H9 (cell line): ENCODE data around the gene ITGA11. TPM values are rescaled to one million over a fixed set of nuclear protein-coding genes. Genes with fewer than 3 reads are reported as not detected.

Experiments
- DNase-seq: peaks from one replicate; pipeline ENCODE4 v3.0.0-alpha.2; 2017
- H2AFZ ChIP-seq: one replicate; pipeline ENCODE4 v1.6.1; 2013; ENCODE audit warnings: mild to moderate bottlenecking, low read length, control low read depth, moderate library complexity
- H2AK5ac ChIP-seq: 2 replicates; pipeline ENCODE4 v1.6.1; 2013; ENCODE audit warnings: low read length, control low read depth, mixed read lengths; ENCODE audit not compliant: insufficient read length
- H2BK120ac ChIP-seq: one replicate; pipeline ENCODE4 v1.6.1; 2013; ENCODE audit warnings: low read depth, mild to moderate bottlenecking, low read length, control low read depth, inconsistent platforms; ENCODE audit not compliant: poor library complexity, severe bottlenecking
- H2BK12ac ChIP-seq: 2 replicates; pipeline ENCODE4 v1.6.1; 2013; ENCODE audit warnings: low read length, control low read depth, mixed read lengths, low read depth; ENCODE audit not compliant: insufficient read length
- H2BK15ac ChIP-seq: 2 replicates; pipeline ENCODE4 v1.6.1; 2013; ENCODE audit warnings: low read depth, low read length, control low read depth
- H2BK20ac ChIP-seq: one replicate; pipeline ENCODE4 v1.6.1; 2013; ENCODE audit warnings: low read depth, mild to moderate bottlenecking, low read length, control low read depth, inconsistent platforms; ENCODE audit not compliant: poor library complexity, severe bottlenecking
- H2BK5ac ChIP-seq: 2 replicates; pipeline ENCODE4 v1.6.1; 2013; ENCODE audit warnings: low read length, control low read depth, mixed read lengths; ENCODE audit not compliant: insufficient read length
- H3K14ac ChIP-seq: 2 replicates; pipeline ENCODE4 v1.6.1; 2013; ENCODE audit warnings: low read length, control low read depth; ENCODE audit not compliant: insufficient read depth
- H3K18ac ChIP-seq: 2 replicates; pipeline ENCODE4 v1.6.1; 2013; ENCODE audit warnings: low read depth, mild to moderate bottlenecking, mixed read lengths, low read length, control low read depth; ENCODE audit not compliant: insufficient read length
- H3K23ac ChIP-seq: 2 replicates; pipeline ENCODE4 v1.6.1; 2013; ENCODE audit warnings: low read length, control low read depth, mixed read lengths, low read depth; ENCODE audit not compliant: insufficient read length
- H3K23me2 ChIP-seq: 2 replicates; pipeline ENCODE4 v1.6.1; 2013; ENCODE audit warnings: low read depth, mild to moderate bottlenecking, mixed read lengths, low read length, control low read depth; ENCODE audit not compliant: insufficient read length, poor library complexity, severe bottlenecking
- H3K27ac ChIP-seq: 2 replicates; pipeline ENCODE4 v1.5.1; 2013; ENCODE audit warnings: low read length, control low read depth, mixed read lengths, low read depth; ENCODE audit not compliant: insufficient read length
- H3K27me3 ChIP-seq: 2 replicates; pipeline ENCODE4 v1.6.1; 2013; ENCODE audit warnings: low read length, control low read depth, inconsistent platforms; ENCODE audit not compliant: insufficient read depth
- H3K4ac ChIP-seq: 2 replicates; pipeline ENCODE4 v1.6.1; 2013; ENCODE audit warnings: low read depth, mild to moderate bottlenecking, control low read depth, inconsistent platforms, low read length, moderate library complexity
- H3K4me1 ChIP-seq: 2 replicates; pipeline ENCODE4 v1.6.1; 2013; ENCODE audit warnings: low read length, control low read depth, inconsistent platforms; ENCODE audit not compliant: insufficient read depth
- H3K4me2 ChIP-seq: 2 replicates; pipeline ENCODE4 v1.6.1; 2013; ENCODE audit warnings: low read length, control low read depth, mixed read lengths; ENCODE audit not compliant: insufficient read length, insufficient read depth
- H3K56ac ChIP-seq: 2 replicates; pipeline ENCODE4 v1.6.1; 2013; ENCODE audit warnings: low read depth, mild to moderate bottlenecking, mixed read lengths, low read length, control low read depth; ENCODE audit not compliant: insufficient read length
- H3K79me1 ChIP-seq: 2 replicates; pipeline ENCODE4 v1.6.1; 2013; ENCODE audit warnings: low read depth, mild to moderate bottlenecking, moderate library complexity, low read length, control low read depth, inconsistent platforms; ENCODE audit not compliant: insufficient read depth, poor library complexity, severe bottlenecking
- H3K79me2 ChIP-seq: 2 replicates; pipeline ENCODE4 v1.6.1; 2013; ENCODE audit warnings: low read length, control low read depth, inconsistent platforms; ENCODE audit not compliant: insufficient read depth
- H3K9ac ChIP-seq: 2 replicates; pipeline ENCODE4 v1.6.1; 2013; ENCODE audit warnings: low read length, control low read depth, mixed read lengths; ENCODE audit not compliant: insufficient read length; ENCODE audit errors: extremely low read depth
- H3K9me3 ChIP-seq: one replicate; pipeline ENCODE4 v1.6.1; 2013; ENCODE audit warnings: low read depth, low read length, inconsistent platforms; ENCODE audit not compliant: control insufficient read depth
- H3T11ph ChIP-seq: one replicate; pipeline ENCODE4 v1.6.1; 2013; ENCODE audit warnings: mild to moderate bottlenecking, low read length, control low read depth, inconsistent platforms
- H4K20me1 ChIP-seq: one replicate; pipeline ENCODE4 v1.6.1; 2013; ENCODE audit not compliant: control insufficient read depth, insufficient read length, insufficient read depth
- H4K5ac ChIP-seq: 2 replicates; pipeline ENCODE4 v1.6.1; 2013; ENCODE audit warnings: low read depth, mild to moderate bottlenecking, mixed read lengths, low read length, control low read depth; ENCODE audit not compliant: insufficient read length
- H4K8ac ChIP-seq: replicated peaks from 2 replicates; pipeline ENCODE4 v1.6.1; 2013; ENCODE audit warnings: low read length, control low read depth, mixed read lengths, low read depth; ENCODE audit not compliant: insufficient read length
- H4K91ac ChIP-seq: 2 replicates; pipeline ENCODE4 v1.6.1; 2013; ENCODE audit warnings: low read depth, mild to moderate bottlenecking, moderate library complexity, mixed read lengths, low read length, control low read depth; ENCODE audit not compliant: insufficient read length
- H3K27ac Mint-ChIP-seq, 3 experiments: 2 replicates in 2 of 3; 3 replicates in 1 of 3; pipeline ENCODE4 v1.8.0; 2020 to 2021; ENCODE audit warnings: mixed read lengths in 3 of 3, mild to moderate bottlenecking in 1 of 3, moderate library complexity in 1 of 3
- H3K27me3 Mint-ChIP-seq: 2 replicates; pipeline ENCODE4 v1.8.0; 2021; ENCODE audit warnings: low read depth, mild to moderate bottlenecking, moderate library complexity, mixed read lengths
- H3K36me3 Mint-ChIP-seq, 3 experiments: 2 replicates in 2 of 3; 3 replicates in 1 of 3; pipeline ENCODE4 v1.8.0; 2020 to 2021; ENCODE audit warnings: low read depth in 3 of 3, mixed read lengths in 3 of 3; ENCODE audit not compliant: insufficient read depth in 1 of 3
- H3K4me1 Mint-ChIP-seq, 2 experiments: 2 replicates each; pipeline ENCODE4 v1.8.0; 2020; ENCODE audit warnings: mixed read lengths in 2 of 2
- H3K4me3 Mint-ChIP-seq, 2 experiments: 2 replicates in 1 of 2; 3 replicates in 1 of 2; pipeline ENCODE4 v1.8.0; 2020 to 2021; ENCODE audit warnings: mild to moderate bottlenecking in 2 of 2, mixed read lengths in 2 of 2, moderate library complexity in 1 of 2
- H3K9me3 Mint-ChIP-seq, 2 experiments: 2 replicates in 1 of 2; 3 replicates in 1 of 2; pipeline ENCODE4 v1.8.0; 2020; ENCODE audit warnings: mild to moderate bottlenecking in 2 of 2, mixed read lengths in 2 of 2, moderate library complexity in 1 of 2
- CTCF ChIP-seq: fragments of 200-600 bp; sonication (generic); conservative IDR thresholded peaks from 3 replicates; pipeline ENCODE4 v1.8.0; 2021; ENCODE audit warnings: antibody characterized with exemption, mild to moderate bottlenecking
- whole genome bisulfite sequencing: extraction: QIAGEN DNeasy Blood & Tissue Kit; methylation state at CpG from one replicate; pipeline ENCODE4 v1.1.7; 2013; ENCODE audit warnings: missing lambda C conversion rate, low lambda C conversion rate, mixed read lengths; ENCODE audit not compliant: insufficient read length; ENCODE audit errors: extremely low coverage; 5-methylcytosine and 5-hydroxymethylcytosine counted together
- total RNA-seq: library from RNA; stranded (reverse); gene quantifications from 2 replicates; pipeline ENCODE4 v1.2.1, GENCODE V29; 2021

ITGA11 gene
- total RNA-seq, 1 experiment from 2014 or later, result 0.07 TPM

- H3K4me3 Mint-ChIP-seq, result no peak overlapping the region; a peak in 1 of 5 replicates
- Histone ChIP-seq H4K20me1 (no peaks in the 10 kb centered on the region), H2AK5ac (no peak overlapping the region), H3K14ac (no peak overlapping the region), H3K4me1 (no peaks in the 10 kb centered on the region), H3K18ac (no peak overlapping the region), H3K9ac (no peak overlapping the region), H4K8ac (no peak overlapping the region), H3K79me1 (no peaks in the 10 kb centered on the region), H3K27ac (no peak overlapping the region), H2BK15ac (no peak overlapping the region), H3K56ac (no peak overlapping the region), H4K91ac (no peak overlapping the region), H2BK120ac (no peak overlapping the region), H2BK20ac (no peak overlapping the region), H2AFZ (no peak overlapping the region), H4K5ac (no peak overlapping the region), H3K23me2 (no peaks in the 10 kb centered on the region), H3K4ac (no peak overlapping the region), H3K23ac (no peak overlapping the region), H3K27me3 (no peaks in the 10 kb centered on the region; the same call in 1 of the 2 replicates), H2BK12ac (no peak overlapping the region), H3K4me2 (no peak overlapping the region), H2BK5ac (no peak overlapping the region), H3K79me2 (no peaks in the 10 kb centered on the region), H3T11ph (no peak overlapping the region), H3K9me3 (no peaks in the 10 kb centered on the region)
- no peak for TF ChIP-seq CTCF
- H3K4me1 Mint-ChIP-seq, result peaks cover 6 to 10% of the 10 kb centered on the region in 2 experiments
- H3K9me3 Mint-ChIP-seq, result no peaks in the 10 kb centered on the region
- peaks cover 8% of the 10 kb centered on the region for H3K27me3 Mint-ChIP-seq
- peak overlapping the region in 1 of 3 experiments; percentile 4; a peak in 1 of 7 replicates for H3K27ac Mint-ChIP-seq
- no CpG with 5 or more reads among the region's 4 CpGs for WGBS
- no peaks in the 10 kb centered on the region for H3K36me3 Mint-ChIP-seq
- DNase-seq, result no peak
Measured at GRCh38 chr15:68367226-68367625, 64.7 kb downstream of the ITGA11 start.
